ENCODE measurements around the gene TMED7.

TMED7 gene

DNA sequence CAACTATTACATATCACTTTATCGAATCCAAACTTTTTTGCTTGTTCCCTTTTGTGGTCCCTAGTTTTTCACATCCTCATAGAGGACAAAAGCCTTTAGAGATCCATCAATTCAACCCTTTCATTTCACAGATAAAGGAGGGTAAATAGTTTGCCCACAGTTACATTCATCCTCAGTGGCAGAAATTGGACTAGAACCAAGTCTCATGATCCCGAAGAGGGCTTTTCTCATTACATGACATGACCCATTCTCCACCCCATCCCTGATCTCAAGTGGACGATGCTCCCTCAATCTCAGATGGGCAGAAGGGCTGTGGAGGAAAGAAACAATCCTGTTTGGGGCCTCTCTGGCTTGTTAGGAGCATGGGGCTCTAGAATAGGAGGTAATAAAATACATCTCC is 46.6 kb downstream of the TMED7 start:
- DNase-seq = no peak

DNA sequence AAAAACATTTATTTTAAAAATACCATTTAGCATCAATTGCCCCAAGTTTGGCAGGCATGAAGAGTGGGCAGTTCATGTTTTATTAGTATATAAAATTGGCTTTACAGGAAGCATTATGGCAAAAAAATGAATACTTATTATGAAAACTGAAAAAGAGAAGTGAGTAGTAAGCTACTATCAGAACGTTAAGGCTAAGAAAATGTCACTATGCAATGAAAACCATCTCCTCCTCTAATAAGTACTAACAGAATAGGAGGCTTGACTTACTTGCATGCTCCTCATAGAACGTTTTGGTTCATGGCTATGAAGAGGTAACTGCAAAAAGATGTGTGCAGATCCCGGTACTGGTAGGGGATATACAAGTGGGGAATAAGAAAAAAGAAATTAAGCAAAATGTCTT is 47.2 kb downstream of the TMED7 start:
- no peak for DNase-seq

DNA sequence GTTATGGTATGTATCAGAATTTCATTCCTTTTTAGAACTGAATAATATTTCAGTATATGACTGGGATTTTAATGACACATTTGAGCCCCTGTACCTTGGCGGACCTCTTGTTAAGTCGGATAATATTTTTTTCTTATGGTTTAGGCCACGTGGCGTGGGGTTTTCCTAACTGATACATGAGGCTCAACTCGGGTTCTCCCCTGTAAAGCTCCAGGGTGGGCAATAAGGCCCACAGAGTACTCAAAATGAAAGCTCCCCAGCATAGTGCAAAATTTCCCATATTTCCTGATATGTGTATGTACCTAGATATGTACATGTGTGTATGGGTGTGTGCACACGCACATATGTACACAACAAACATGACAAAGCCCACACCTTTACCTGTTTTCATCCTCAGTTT is 48.1 kb downstream of the TMED7 start:
- no peak for DNase-seq

DNA sequence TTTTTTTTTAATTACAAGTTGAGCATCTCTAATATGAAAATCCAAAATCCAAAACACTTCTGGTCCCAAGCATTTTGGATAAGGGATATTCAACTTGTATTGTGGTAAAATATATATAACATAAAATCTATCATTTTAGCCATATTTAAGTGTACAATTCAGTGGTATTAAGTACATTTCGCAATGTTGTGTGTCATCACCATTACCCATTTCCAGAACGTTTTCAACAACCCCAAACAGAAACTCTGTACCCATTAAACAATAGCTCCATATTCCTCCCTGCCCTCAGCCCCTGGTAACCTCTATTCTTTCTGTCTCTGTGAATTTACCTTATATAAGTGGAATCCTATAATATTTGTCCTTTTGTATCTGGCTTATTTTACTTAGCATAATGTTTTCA is 48.5 kb downstream of the TMED7 start:
- DNase-seq = no peak

DNA sequence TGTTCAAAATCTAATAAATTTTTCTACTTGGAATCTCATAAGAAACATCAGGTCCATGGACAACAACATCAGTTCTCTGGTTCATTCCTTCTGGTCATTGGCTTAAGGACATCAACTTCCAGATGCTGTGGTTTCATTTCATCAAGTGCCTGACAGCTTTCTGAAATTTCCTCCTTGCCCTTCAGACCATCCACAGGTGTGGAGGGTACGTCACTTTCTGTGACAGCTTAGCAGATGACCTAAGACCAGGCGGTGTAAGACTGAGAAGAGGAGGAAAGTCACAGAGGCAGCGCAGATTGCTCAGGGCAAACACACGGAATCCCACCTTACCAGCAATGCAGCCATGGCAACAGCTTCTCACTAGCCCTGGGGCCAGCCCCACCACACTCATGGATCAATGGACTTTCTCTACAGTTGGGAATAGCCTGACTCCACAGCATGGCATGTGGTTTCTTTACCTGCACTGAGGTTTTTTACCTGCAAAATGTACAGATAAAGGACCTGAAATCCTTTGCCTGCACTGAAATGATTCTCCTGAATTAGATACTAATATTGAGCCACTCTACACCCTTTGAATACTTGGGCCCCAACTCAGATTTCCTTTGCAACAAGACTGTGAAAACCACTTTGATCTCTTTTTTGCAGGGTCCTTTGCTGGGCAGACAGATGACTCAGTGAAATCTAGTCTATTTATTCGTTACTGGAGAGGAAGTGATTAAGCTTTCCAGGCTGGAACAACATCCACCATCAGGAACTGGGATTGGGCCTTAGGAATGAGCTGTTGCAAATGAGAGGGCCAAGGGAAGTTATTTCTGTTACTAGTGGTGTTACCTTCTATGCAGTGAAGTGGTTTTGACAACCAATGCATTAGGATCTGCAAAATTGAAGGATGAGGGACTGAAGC is 50.4 kb downstream of the TMED7 start:
- no peak for DNase-seq

DNA sequence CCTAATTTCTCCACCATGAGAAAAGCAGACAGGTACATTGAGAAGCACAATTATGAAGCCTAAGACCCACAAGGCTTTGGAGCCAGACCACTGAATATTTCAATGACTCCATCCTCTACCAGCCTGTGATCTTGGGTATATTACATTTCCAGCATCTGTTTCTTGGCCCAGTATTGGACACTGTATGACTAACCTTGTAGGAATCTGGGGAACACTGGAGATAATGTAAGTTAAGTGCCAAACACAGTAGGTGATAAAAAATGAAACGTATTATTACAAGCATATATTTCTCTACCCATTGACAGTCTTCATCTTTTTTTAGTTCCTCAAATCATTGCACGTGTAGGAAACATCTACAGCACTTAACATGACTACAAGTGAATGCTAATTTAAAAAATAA is 52.7 kb downstream of the TMED7 start:
- no peak for DNase-seq

DNA sequence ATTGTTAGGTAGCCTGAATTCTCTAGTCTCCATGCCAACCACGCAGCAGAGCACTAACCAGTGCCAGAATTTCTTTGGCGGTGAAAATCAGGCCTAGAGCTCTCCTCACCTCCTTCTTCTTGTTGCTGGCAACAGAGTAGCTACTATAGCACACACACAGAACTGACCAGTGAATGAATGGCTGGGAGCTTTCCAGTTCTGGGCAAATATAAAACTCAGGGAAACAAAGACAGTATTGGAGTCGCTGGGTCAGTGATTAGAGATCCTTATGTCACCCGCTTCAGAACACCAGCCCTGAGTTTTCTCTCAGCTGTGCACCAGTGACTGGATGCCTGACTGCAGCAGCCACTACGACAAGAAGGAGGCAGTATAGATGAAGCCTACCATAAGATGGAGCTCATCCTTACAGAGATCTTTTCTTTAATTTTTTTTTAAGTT is 54.4 kb downstream of the TMED7 start:
- no peak for DNase-seq

DNA sequence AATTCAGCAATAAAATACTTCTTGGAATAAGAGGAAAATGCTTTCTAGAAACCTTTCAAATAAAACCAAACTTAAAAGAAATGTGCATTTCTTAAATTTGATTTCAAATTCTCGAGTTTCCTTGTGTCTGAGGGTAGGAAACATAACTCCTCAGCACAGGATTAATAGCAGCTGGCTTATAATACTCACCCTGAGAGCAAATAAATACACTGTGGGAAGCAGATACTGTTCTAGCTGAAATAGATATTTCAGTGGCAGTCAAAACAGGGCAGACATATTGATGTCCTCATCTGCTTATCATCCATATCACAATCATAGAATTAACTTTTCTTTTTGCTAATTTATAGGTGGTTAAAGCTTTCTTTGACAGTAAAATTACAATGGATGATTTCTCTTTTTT is 57.2 kb downstream of the TMED7 start:
- no peak for DNase-seq

DNA sequence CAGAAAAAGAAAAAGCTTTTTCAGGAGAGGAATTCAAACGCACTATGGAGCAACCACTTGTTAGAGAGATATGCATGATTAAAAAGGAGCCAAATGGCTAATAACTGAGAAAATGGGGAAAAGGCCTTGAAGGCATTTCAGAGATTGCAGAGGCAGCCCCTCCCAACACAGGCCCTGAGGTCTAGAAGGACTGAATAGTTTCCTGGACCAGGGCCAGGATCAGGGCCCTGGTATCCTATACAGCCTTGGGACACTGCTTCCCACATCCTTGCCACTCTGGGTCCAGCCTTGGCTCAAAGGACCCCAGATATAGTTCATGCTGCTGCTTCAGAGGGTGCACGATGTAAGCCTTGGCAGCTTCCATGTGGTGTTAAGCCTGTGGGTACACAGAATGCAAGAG is 60.6 kb downstream of the TMED7 start:
- no peak for DNase-seq
